HEK293 (cell line): ENCODE data around the gene ANO8.
A peak's percentile ranks its signal among the peaks of the same experiment; 100 is the strongest.

Experiments used
- CTCF ChIA-PET: fragments of 350-600 bp; formaldehyde crosslinking; extraction: SDS; loops from one replicate; lab custom pipeline; 2021; ENCODE audit warnings: antibody characterized with exemption; lab: Yijun Ruan, JAX
- POLR2A ChIA-PET: fragments of 300-600 bp; formaldehyde crosslinking; extraction: SDS; loops from one replicate; lab custom pipeline; 2020; ENCODE audit warnings: antibody characterized with exemption, inconsistent platforms; lab: Yijun Ruan, JAX
- H3K27ac ChIP-seq: fragments of 200-500 bp; sonication (Bioruptor generic); 2 replicates; pipeline ENCODE4 v1.5.1; 2014; ENCODE audit warnings: low read depth, low read length, control low read depth, inconsistent platforms; ENCODE audit errors: extremely low read depth
- H3K36me3 ChIP-seq, 2 experiments: fragments of 200-500 bp in 1 of 2; sonication (Bioruptor generic) in 1 of 2; 1 replicate in 1 of 2; 2 replicates in 1 of 2; pipeline ENCODE4 v1.5.1; 2014 to 2017; ENCODE audit warnings: inconsistent platforms in 2 of 2, low read length in 2 of 2; ENCODE audit not compliant: control insufficient read depth in 2 of 2, insufficient read depth in 1 of 2
- H3K4me1 ChIP-seq: fragments of 200-500 bp; sonication (Bioruptor generic); 2 replicates; pipeline ENCODE4 v1.5.1; 2014; ENCODE audit warnings: mild to moderate bottlenecking, low read length, inconsistent platforms; ENCODE audit not compliant: control insufficient read depth, insufficient read depth
- H3K4me3 ChIP-seq: 2 replicates; pipeline ENCODE4 v1.5.1; 2011; ENCODE audit warnings: low read depth, mild to moderate bottlenecking, control low read depth, low read length, moderate library complexity
- H3K9me3 ChIP-seq: fragments of 200-500 bp; sonication (Bioruptor generic); 2 replicates; pipeline ENCODE4 v1.5.1; 2014; ENCODE audit warnings: low read depth, low read length, inconsistent platforms; ENCODE audit not compliant: control insufficient read depth, insufficient read depth
- ATF2 ChIP-seq: fragments of 450-650 bp; formaldehyde crosslinking; IDR thresholded peaks from 2 replicates; pipeline ENCODE4 v1.5.1; 2016; ENCODE audit warnings: missing biosample characterization, missing genetic modification characterization, low read depth
- BCL6B ChIP-seq: fragments of 450-650 bp; formaldehyde crosslinking; IDR thresholded peaks from 2 replicates; pipeline ENCODE4 v1.5.1; 2017; ENCODE audit warnings: missing biosample characterization, missing genetic modification characterization
- ELK4 ChIP-seq: IDR thresholded peaks from 2 replicates; pipeline ENCODE4 v1.6.1; 2011; ENCODE audit warnings: mild to moderate bottlenecking, low read depth, low read length, borderline replicate concordance
- KLF1 ChIP-seq: fragments of 450-650 bp; formaldehyde crosslinking; IDR thresholded peaks from 2 replicates; pipeline ENCODE4 v1.5.1; 2016; ENCODE audit warnings: missing biosample characterization, missing genetic modification characterization
- KLF10 ChIP-seq: fragments of 450-650 bp; IDR thresholded peaks from 2 replicates; pipeline ENCODE4 v1.5.1; 2018; ENCODE audit warnings: missing biosample characterization, mild to moderate bottlenecking, missing genetic modification characterization
- KLF9 ChIP-seq: fragments of 450-650 bp; formaldehyde crosslinking; IDR thresholded peaks from 2 replicates; pipeline ENCODE4 v1.5.1; 2016; ENCODE audit warnings: missing biosample characterization, missing genetic modification characterization, low read depth
- ZBTB17 ChIP-seq: fragments of 450-650 bp; formaldehyde crosslinking; IDR thresholded peaks from 2 replicates; pipeline ENCODE4 v1.5.1; 2016; ENCODE audit warnings: missing biosample characterization, missing genetic modification characterization
- ZNF114 ChIP-seq: fragments of 450-650 bp; formaldehyde crosslinking; IDR thresholded peaks from 2 replicates; pipeline ENCODE4 v1.5.0; 2017; ENCODE audit warnings: missing biosample characterization, missing genetic modification characterization
- ZNF121 ChIP-seq: fragments of 450-650 bp; formaldehyde crosslinking; IDR thresholded peaks from 2 replicates; pipeline ENCODE4 v1.5.1; 2016; ENCODE audit warnings: missing biosample characterization, missing genetic modification characterization
- ZNF155 ChIP-seq: fragments of 450-650 bp; formaldehyde crosslinking; IDR thresholded peaks from 2 replicates; pipeline ENCODE4 v1.5.1; 2016; ENCODE audit warnings: missing biosample characterization, missing genetic modification characterization
- ZNF2 ChIP-seq: fragments of 450-650 bp; formaldehyde crosslinking; IDR thresholded peaks from 2 replicates; pipeline ENCODE4 v1.5.1; 2016; ENCODE audit warnings: missing biosample characterization, missing genetic modification characterization
- ZNF24 ChIP-seq: fragments of 450-650 bp; formaldehyde crosslinking; IDR thresholded peaks from 2 replicates; pipeline ENCODE4 v1.5.1; 2016; ENCODE audit warnings: missing biosample characterization, missing genetic modification characterization
- ZNF350 ChIP-seq: fragments of 450-650 bp; formaldehyde crosslinking; IDR thresholded peaks from 2 replicates; pipeline ENCODE4 v1.5.0; 2017; ENCODE audit warnings: missing biosample characterization, mild to moderate bottlenecking, missing genetic modification characterization
- ZNF366 ChIP-seq: fragments of 450-650 bp; formaldehyde crosslinking; conservative IDR thresholded peaks from 2 replicates; pipeline ENCODE4 v1.5.1; 2016; ENCODE audit warnings: missing biosample characterization, missing genetic modification characterization
- ZNF398 ChIP-seq: fragments of 450-650 bp; formaldehyde crosslinking; IDR thresholded peaks from 2 replicates; pipeline ENCODE4 v1.5.1; 2017; ENCODE audit warnings: missing biosample characterization, missing genetic modification characterization
- ZNF404 ChIP-seq: fragments of 450-650 bp; formaldehyde crosslinking; IDR thresholded peaks from 2 replicates; pipeline ENCODE4 v1.5.1; 2017; ENCODE audit warnings: missing biosample characterization, missing genetic modification characterization
- ZNF416 ChIP-seq: fragments of 450-650 bp; formaldehyde crosslinking; IDR thresholded peaks from 2 replicates; pipeline ENCODE4 v1.5.1; 2016; ENCODE audit warnings: missing biosample characterization, missing genetic modification characterization
- ZNF473 ChIP-seq: fragments of 450-650 bp; formaldehyde crosslinking; IDR thresholded peaks from 2 replicates; pipeline ENCODE4 v1.5.1; 2017; ENCODE audit warnings: missing biosample characterization, missing genetic modification characterization
- ZNF518A ChIP-seq: fragments of 450-650 bp; formaldehyde crosslinking; conservative IDR thresholded peaks from 2 replicates; pipeline ENCODE4 v1.5.1; 2016; ENCODE audit warnings: low read depth, missing biosample characterization, missing genetic modification characterization
- ZNF610 ChIP-seq: fragments of 450-650 bp; formaldehyde crosslinking; IDR thresholded peaks from 2 replicates; pipeline ENCODE4 v1.5.1; 2016; ENCODE audit warnings: missing biosample characterization, missing genetic modification characterization, borderline replicate concordance
- ZNF654 ChIP-seq: fragments of 450-650 bp; formaldehyde crosslinking; IDR thresholded peaks from 2 replicates; pipeline ENCODE4 v1.5.1; 2016; ENCODE audit warnings: low read depth, missing biosample characterization, missing genetic modification characterization
- ZNF664 ChIP-seq: fragments of 450-650 bp; formaldehyde crosslinking; IDR thresholded peaks from 2 replicates; pipeline ENCODE4 v1.5.1; 2016; ENCODE audit warnings: missing biosample characterization, missing genetic modification characterization
- ZNF768 ChIP-seq: fragments of 450-650 bp; formaldehyde crosslinking; IDR thresholded peaks from 2 replicates; pipeline ENCODE4 v1.5.1; 2018; ENCODE audit warnings: missing biosample characterization, mild to moderate bottlenecking, missing genetic modification characterization
- ZSCAN4 ChIP-seq: fragments of 450-650 bp; formaldehyde crosslinking; IDR thresholded peaks from 2 replicates; pipeline ENCODE4 v1.5.1; 2017; ENCODE audit warnings: missing biosample characterization, missing genetic modification characterization

The ANO8 gene

GRCh38 chr19:17337675-17338432 lies 3.2 kb upstream of the ANO8 start:
- Histone ChIP-seq H3K36me3 (peaks cover 0 to 33% of the 10 kb centered on the region in 2 experiments; a peak in 2 of 3 replicates), H3K9me3 (no peaks in the 10 kb centered on the region), H3K4me1 (peaks cover 8% of the 10 kb centered on the region), H3K27ac (peak overlapping the region; percentile 63), H3K4me3 (peak overlapping the region; percentile 46)
- ChIA-PET POLR2A (interaction anchor here (0.7 to 7.6 kb wide), 3 partner anchors 20 to 169 kb away, joined by 4 to 64 read pairs (median 5); partner anchors contain the start of gene DDA1), CTCF (interaction anchor here (1.2 kb wide), 1 partner anchor 53 kb away, joined by 5 read pairs; no protein-coding TSS in a partner anchor)
- TF ChIP-seq ZNF518A (tag by site-specific recombination) (no peak), ZNF610 (tag by site-specific recombination) (0 out of 2 replicates have a peak, but pooled peaks have one; percentile 15), ZNF654 (tag by site-specific recombination) (no peak), ZNF350 (tag by site-specific recombination) (no peak), ZNF664 (no peak), ATF2 (tag by site-specific recombination) (no peak), ZNF398 (tag by site-specific recombination) (no peak), ZNF114 (tag by site-specific recombination) (no peak), BCL6B (no peak), ZNF121 (no peak), KLF1 (tag by site-specific recombination) (peak; percentile 96), KLF9 (tag by site-specific recombination) (peak; percentile 61), ZNF404 (tag by site-specific recombination) (no peak), ZBTB17 (no peak), ELK4 (no peak), ZNF473 (tag by site-specific recombination) (no peak), ZNF24 (tag by site-specific recombination) (peak; percentile 24; the same call in 1 of the 2 replicates), ZNF768 (tag by site-specific recombination) (no peak), ZNF155 (tag by site-specific recombination) (no peak), ZSCAN4 (tag by site-specific recombination) (no peak), KLF10 (no peak; the same call in 1 of the 2 replicates), ZNF366 (tag by site-specific recombination) (no peak), ZNF416 (tag by site-specific recombination) (no peak), ZNF2 (no peak)
